Stimulated activated naive B cell treated with anti-CD40 and anti-IgM and Interleukin-4, amounts not matched to agents 10 μg/mL and 1 μg/mL and 100 μg/mL, for 72 hours (primary cell): Measurements from ENCODE around the gene CDC42BPA.
"Not testable (repeated sequence)": the region's sequence is repeated elsewhere in the genome, so short reads cannot be mapped to it uniquely, and the experiment has no call there.

Experiments used
- ATAC-seq, 2 donors: fragments of 150-1000 bp; cut with Tn5 transposase; replicated peaks; 2 replicates each; pipeline ENCODE4 v1.10.0; 2021; ENCODE audit warnings: moderate library complexity in 1 of 2
- DNase-seq: peaks from one replicate; pipeline ENCODE4 v3.0.0; 2021
- H3K27ac Mint-ChIP-seq: one replicate; pipeline ENCODE4 v1.8.0; 2022; ENCODE audit warnings: mild to moderate bottlenecking, mixed read lengths
- H3K27me3 Mint-ChIP-seq, 2 donors: one replicate each; pipeline ENCODE4 v1.8.0; 2022; ENCODE audit warnings: mixed read lengths in 2 of 2
- H3K36me3 Mint-ChIP-seq, 2 donors: one replicate each; pipeline ENCODE4 v1.8.0; 2022; ENCODE audit warnings: mixed read lengths in 2 of 2, mild to moderate bottlenecking in 1 of 2
- H3K4me1 Mint-ChIP-seq, 2 donors: one replicate each; pipeline ENCODE4 v1.8.0; 2022; ENCODE audit warnings: mixed read lengths in 2 of 2, mild to moderate bottlenecking in 1 of 2
- H3K4me3 Mint-ChIP-seq, 2 donors: one replicate each; pipeline ENCODE4 v1.8.0; 2022; ENCODE audit warnings: mild to moderate bottlenecking in 2 of 2, mixed read lengths in 2 of 2, moderate library complexity in 1 of 2
- H3K9me3 Mint-ChIP-seq, 2 donors: one replicate each; pipeline ENCODE4 v1.8.0; 2022; ENCODE audit warnings: mixed read lengths in 2 of 2, mild to moderate bottlenecking in 1 of 2

The CDC42BPA gene

GRCh38 chr1:227305894-227306626 lies 12.2 kb downstream of the CDC42BPA start:
- Mint-ChIP-seq H3K4me1 (peaks cover 2 to 5% of the 10 kb centered on the region in 2 donors), H3K27ac (no peak overlapping the region), H3K4me3 (no peak overlapping the region), H3K36me3 (no peaks in the 10 kb centered on the region), H3K9me3 (no peaks in the 10 kb centered on the region), H3K27me3 (peaks cover 8 to 13% of the 10 kb centered on the region in 2 donors)
- ATAC-seq (no peak), DNase-seq (no peak)

GRCh38 chr1:227304665-227305064 lies 13.6 kb downstream of the CDC42BPA start:
- DNase-seq (no peak), ATAC-seq (no peak)
- H3K36me3 Mint-ChIP-seq: no peaks in the 10 kb centered on the region
- H3K27ac Mint-ChIP-seq: no peak overlapping the region
- H3K27me3 Mint-ChIP-seq: peaks cover 3 to 6% of the 10 kb centered on the region in 2 donors
- H3K4me1 Mint-ChIP-seq: peaks cover 2 to 5% of the 10 kb centered on the region in 2 donors
- no peak overlapping the region for H3K4me3 Mint-ChIP-seq
- H3K9me3 Mint-ChIP-seq: no peaks in the 10 kb centered on the region

- no peak overlapping the region for H3K27ac Mint-ChIP-seq
- no peaks in the 10 kb centered on the region for H3K9me3 Mint-ChIP-seq
- no peak overlapping the region for H3K4me3 Mint-ChIP-seq
- H3K27me3 Mint-ChIP-seq: peaks cover 3 to 6% of the 10 kb centered on the region in 2 donors
- H3K4me1 Mint-ChIP-seq: peaks cover 0 to 2% of the 10 kb centered on the region in 2 donors
- ATAC-seq (no peak), DNase-seq (no peak)
- no peaks in the 10 kb centered on the region for H3K36me3 Mint-ChIP-seq
Observed at GRCh38 chr1:227303662-227304061, 14.6 kb downstream of the CDC42BPA start.

DNA sequence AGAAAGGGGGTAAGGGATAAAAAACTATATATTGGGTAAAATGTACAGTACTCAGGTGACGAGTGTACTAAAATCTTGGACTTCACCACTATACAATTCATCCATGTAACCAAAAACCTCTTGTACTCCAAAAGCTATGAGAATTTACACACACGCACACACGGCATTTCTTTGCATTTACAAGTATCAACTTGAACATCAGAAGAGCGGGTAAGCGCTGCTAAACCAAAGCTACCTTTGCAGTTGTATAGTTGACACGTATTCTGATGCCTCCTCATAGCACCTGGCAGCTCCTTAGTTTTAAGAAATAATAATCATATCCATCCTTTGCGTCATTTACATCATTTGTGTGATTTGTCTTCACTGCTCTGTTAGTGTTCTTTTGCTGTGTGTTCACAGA lies 17.6 kb downstream of the CDC42BPA start:
- H3K4me1 Mint-ChIP-seq: no peaks in the 10 kb centered on the region
- no peaks in the 10 kb centered on the region for H3K36me3 Mint-ChIP-seq
- no peak overlapping the region for H3K27ac Mint-ChIP-seq
- DNase-seq (no peak), ATAC-seq (no peak)
- H3K27me3 Mint-ChIP-seq: no peaks in the 10 kb centered on the region
- no peak overlapping the region for H3K4me3 Mint-ChIP-seq
- no peaks in the 10 kb centered on the region for H3K9me3 Mint-ChIP-seq

- DNase-seq (no peak), ATAC-seq (no peak)
- Mint-ChIP-seq H3K9me3 (no peaks in the 10 kb centered on the region), H3K4me1 (no peaks in the 10 kb centered on the region), H3K27me3 (no peaks in the 10 kb centered on the region), H3K4me3 (no peak overlapping the region), H3K27ac (no peak overlapping the region), H3K36me3 (no peaks in the 10 kb centered on the region)
Observed at GRCh38 chr1:227299688-227300087, 18.6 kb downstream of the CDC42BPA start.

DNA sequence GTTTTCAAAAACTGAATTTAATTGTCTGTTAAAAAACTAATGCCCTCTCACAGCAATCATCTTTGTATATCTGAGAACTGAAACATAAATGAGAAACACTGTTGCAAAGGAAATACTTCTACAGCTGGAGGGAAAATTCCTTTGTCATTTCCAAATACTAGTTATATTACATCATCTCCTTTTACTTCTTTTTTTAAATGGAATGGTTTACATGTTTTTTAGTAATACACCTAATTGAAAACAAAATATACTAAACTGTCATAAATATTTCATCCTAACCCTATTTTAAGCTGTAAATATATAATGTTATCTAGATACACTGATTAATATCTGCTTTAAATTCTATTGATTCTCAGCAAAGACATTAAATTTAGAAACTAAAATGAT lies 19.1 kb downstream of the CDC42BPA start:
- DNase-seq (no peak), ATAC-seq (no peak)
- Mint-ChIP-seq H3K27ac (no peak overlapping the region), H3K4me3 (no peak overlapping the region), H3K4me1 (no peaks in the 10 kb centered on the region), H3K36me3 (no peaks in the 10 kb centered on the region), H3K9me3 (no peaks in the 10 kb centered on the region), H3K27me3 (no peaks in the 10 kb centered on the region)

DNA sequence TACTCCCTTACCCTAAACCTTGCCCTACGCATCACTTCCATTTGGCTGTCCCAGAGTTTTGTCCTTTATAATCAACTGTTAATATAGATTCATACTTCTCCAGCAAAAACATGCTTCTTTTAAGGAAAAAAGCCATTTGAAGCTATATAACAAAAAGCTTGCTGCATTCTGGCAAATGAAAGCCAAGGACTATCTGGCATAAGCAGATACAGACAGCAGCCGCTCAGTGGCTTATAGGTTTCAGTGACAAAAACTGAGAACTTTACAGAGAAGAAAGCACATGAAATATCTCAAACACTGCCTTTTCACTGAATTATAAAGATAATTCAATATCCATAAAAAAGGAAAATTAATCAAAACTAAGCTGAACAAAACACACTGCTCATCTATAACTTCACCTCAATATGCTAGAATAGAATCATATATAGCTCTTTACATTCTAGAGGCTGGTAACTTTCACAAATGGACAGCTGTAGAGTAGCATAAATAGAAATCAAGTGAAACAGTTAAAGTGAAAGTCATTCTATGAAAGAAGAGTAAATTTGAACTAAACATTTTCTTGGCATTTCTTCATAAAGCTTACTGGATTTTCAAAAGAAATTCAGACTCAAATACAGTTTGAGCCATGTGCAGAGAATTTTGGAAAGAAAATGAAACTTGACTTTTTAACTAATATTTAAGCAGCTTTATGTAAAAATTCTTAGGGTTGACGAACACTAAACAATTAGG lies 19.6 kb downstream of the CDC42BPA start:
- Mint-ChIP-seq H3K4me1 (no peaks in the 10 kb centered on the region), H3K27me3 (no peaks in the 10 kb centered on the region), H3K36me3 (no peaks in the 10 kb centered on the region), H3K27ac (no peak overlapping the region), H3K4me3 (no peak overlapping the region), H3K9me3 (no peaks in the 10 kb centered on the region)
- no peak for DNase-seq
- ATAC-seq: no peak

DNA sequence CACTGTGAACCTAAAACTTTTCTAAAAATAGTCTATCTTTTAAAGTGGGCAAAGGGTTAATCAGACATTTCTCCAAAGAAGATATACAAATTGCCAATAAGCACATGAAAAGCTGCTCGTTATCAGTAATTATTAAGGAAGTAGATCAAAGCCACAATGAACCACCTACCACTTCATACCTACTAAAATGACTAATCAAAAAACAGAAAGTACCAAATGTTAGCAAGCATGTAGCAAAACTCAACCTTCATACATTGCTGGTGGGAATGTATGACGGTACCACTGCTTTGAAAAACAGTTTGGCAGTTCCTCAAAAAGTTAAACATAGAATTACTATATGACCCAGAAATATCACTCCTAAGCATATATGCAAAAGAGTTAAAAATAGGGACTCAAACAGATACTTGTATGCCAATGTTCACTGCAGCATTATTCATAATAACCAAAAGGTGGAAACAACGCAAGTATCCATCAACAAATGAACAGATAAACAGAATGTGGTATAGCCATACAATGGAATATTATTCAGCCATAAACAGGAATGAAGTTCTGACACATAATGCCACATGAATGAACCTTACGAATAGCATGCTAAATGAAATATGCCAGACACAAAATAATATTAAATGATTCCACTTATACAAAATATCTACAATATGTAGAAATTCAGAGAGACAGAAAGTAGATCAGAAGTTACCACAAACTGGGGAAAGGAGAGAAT lies 21.1 kb downstream of the CDC42BPA start:
- Mint-ChIP-seq H3K4me1 (no peaks in the 10 kb centered on the region), H3K9me3 (no peaks in the 10 kb centered on the region), H3K36me3 (no peaks in the 10 kb centered on the region), H3K27me3 (peaks cover 0 to 4% of the 10 kb centered on the region in 2 donors), H3K27ac (no peak overlapping the region), H3K4me3 (no peak overlapping the region)
- no peak for DNase-seq
- ATAC-seq: peak; percentile 23 to 25

DNA sequence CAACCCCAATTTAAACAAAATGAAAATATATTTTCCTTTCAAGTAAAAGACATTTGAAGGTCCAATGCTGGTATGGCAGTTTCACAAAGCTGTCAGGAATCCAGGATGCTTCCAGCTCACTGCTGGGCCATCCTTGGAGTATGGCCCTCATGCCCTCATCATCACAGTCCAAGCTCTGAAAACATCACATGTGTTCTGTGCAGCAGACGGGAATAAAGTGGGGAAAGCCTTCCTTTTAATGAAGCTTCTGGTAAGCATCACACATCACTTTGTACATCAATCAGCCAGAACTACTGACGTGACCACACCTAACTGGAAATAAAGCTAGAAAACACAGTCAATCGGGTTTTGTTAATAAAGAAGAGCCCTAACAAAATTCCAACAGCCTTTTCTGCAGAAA lies 22.7 kb downstream of the CDC42BPA start:
- Mint-ChIP-seq H3K36me3 (no peaks in the 10 kb centered on the region), H3K9me3 (no peaks in the 10 kb centered on the region), H3K4me1 (no peaks in the 10 kb centered on the region), H3K4me3 (no peak overlapping the region), H3K27ac (no peak overlapping the region), H3K27me3 (peaks cover 0 to 4% of the 10 kb centered on the region in 2 donors)
- DNase-seq (no peak), ATAC-seq (no peak)

GRCh38 chr1:227285745-227286144 lies 32.5 kb downstream of the CDC42BPA start:
- no peak for ATAC-seq
- Mint-ChIP-seq H3K4me1 (no peaks in the 10 kb centered on the region), H3K27me3 (peaks cover 0 to 5% of the 10 kb centered on the region in 2 donors), H3K9me3 (peaks cover 14 to 18% of the 10 kb centered on the region in 2 donors), H3K27ac (no peak overlapping the region), H3K36me3 (peaks cover 3 to 5% of the 10 kb centered on the region in 2 donors), H3K4me3 (no peak overlapping the region)
- no peak for DNase-seq

- no peaks in the 10 kb centered on the region for H3K27me3 Mint-ChIP-seq
- peaks cover 3 to 5% of the 10 kb centered on the region in 2 donors for H3K36me3 Mint-ChIP-seq
- ATAC-seq (no peak), DNase-seq (no peak)
- H3K27ac Mint-ChIP-seq: no peak overlapping the region
- H3K4me3 Mint-ChIP-seq: no peak overlapping the region
- peaks cover 10 to 11% of the 10 kb centered on the region in 2 donors for H3K9me3 Mint-ChIP-seq
- H3K4me1 Mint-ChIP-seq: no peaks in the 10 kb centered on the region
Observed at GRCh38 chr1:227281371-227281770, 36.9 kb downstream of the CDC42BPA start.

DNA sequence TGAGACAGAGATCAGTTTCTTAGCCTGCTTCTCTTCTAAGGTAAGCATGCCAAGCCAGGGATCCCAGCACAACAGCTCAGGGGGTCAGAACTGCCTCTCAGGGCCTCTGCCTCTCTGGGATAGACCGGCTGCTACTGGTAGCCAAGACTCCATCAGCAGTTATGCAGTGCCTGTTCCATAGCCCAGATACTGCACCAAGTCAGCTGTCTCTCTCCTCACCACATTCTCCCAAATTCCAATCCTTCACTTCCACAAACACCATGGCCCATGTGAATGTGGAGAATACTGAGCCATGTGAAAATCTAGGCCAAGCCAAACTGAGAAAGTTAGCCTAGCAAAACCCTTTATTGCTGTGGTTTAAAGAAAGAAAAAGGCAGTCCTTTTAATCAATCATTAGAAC lies 37.5 kb downstream of the CDC42BPA start:
- ATAC-seq (no peak), DNase-seq (no peak)
- Mint-ChIP-seq H3K4me1 (no peaks in the 10 kb centered on the region), H3K4me3 (no peak overlapping the region), H3K27me3 (no peaks in the 10 kb centered on the region), H3K27ac (no peak overlapping the region), H3K36me3 (no peaks in the 10 kb centered on the region), H3K9me3 (peaks cover 5 to 6% of the 10 kb centered on the region in 2 donors)

- DNase-seq, H3K27me3 Mint-ChIP-seq, H3K9me3 Mint-ChIP-seq, H3K4me1 Mint-ChIP-seq, H3K27ac Mint-ChIP-seq, ATAC-seq, H3K36me3 Mint-ChIP-seq, H3K4me3 Mint-ChIP-seq: not testable (repeated sequence)
Observed at GRCh38 chr1:227276156-227276693, 42.1 kb downstream of the CDC42BPA start.

DNA sequence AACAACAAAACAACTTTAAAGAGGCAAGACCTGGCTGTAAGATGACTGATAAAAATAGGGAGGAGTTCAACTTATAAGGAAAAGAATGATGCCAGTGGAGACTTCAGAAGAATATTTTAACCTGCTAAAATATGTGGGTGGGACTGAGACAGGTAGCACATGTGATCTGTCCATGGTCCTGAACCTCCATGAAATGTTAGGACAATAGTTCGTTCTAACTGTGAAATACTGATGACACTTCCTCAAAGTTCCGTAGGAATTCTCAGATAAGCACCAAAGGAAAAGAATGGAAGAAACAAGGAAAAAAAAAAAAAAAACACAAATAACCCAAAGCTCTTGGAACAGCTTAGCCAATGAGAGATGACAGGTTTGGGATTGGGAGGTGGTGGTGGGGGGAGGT lies 44.7 kb downstream of the CDC42BPA start:
- peaks cover 2 to 3% of the 10 kb centered on the region in 2 donors for H3K9me3 Mint-ChIP-seq
- H3K4me1 Mint-ChIP-seq: no peaks in the 10 kb centered on the region
- no peak for ATAC-seq
- H3K4me3 Mint-ChIP-seq: no peak overlapping the region
- H3K27me3 Mint-ChIP-seq: peaks cover 0 to 11% of the 10 kb centered on the region in 2 donors
- H3K27ac Mint-ChIP-seq: no peak overlapping the region
- DNase-seq: no peak
- no peaks in the 10 kb centered on the region for H3K36me3 Mint-ChIP-seq
